H9 (cell line): Measurements from ENCODE around the gene FAM120A. TPM values are rescaled to one million over a fixed set of nuclear protein-coding genes. Genes with fewer than 3 reads are reported as not detected.
A peak's percentile ranks its signal among the peaks of the same experiment; 100 is the strongest.

Experiments
- DNase-seq: peaks from one replicate; pipeline ENCODE4 v3.0.0-alpha.2; 2017
- H2AFZ ChIP-seq: one replicate; pipeline ENCODE4 v1.6.1; 2013; ENCODE audit warnings: mild to moderate bottlenecking, low read length, control low read depth, moderate library complexity
- H2AK5ac ChIP-seq: 2 replicates; pipeline ENCODE4 v1.6.1; 2013; ENCODE audit warnings: low read length, control low read depth, mixed read lengths; ENCODE audit not compliant: insufficient read length
- H2BK120ac ChIP-seq: one replicate; pipeline ENCODE4 v1.6.1; 2013; ENCODE audit warnings: low read depth, mild to moderate bottlenecking, low read length, control low read depth, inconsistent platforms; ENCODE audit not compliant: poor library complexity, severe bottlenecking
- H2BK12ac ChIP-seq: 2 replicates; pipeline ENCODE4 v1.6.1; 2013; ENCODE audit warnings: low read length, control low read depth, mixed read lengths, low read depth; ENCODE audit not compliant: insufficient read length
- H2BK15ac ChIP-seq: 2 replicates; pipeline ENCODE4 v1.6.1; 2013; ENCODE audit warnings: low read depth, low read length, control low read depth
- H2BK20ac ChIP-seq: one replicate; pipeline ENCODE4 v1.6.1; 2013; ENCODE audit warnings: low read depth, mild to moderate bottlenecking, low read length, control low read depth, inconsistent platforms; ENCODE audit not compliant: poor library complexity, severe bottlenecking
- H2BK5ac ChIP-seq: 2 replicates; pipeline ENCODE4 v1.6.1; 2013; ENCODE audit warnings: low read length, control low read depth, mixed read lengths; ENCODE audit not compliant: insufficient read length
- H3K14ac ChIP-seq: 2 replicates; pipeline ENCODE4 v1.6.1; 2013; ENCODE audit warnings: low read length, control low read depth; ENCODE audit not compliant: insufficient read depth
- H3K18ac ChIP-seq: 2 replicates; pipeline ENCODE4 v1.6.1; 2013; ENCODE audit warnings: low read depth, mild to moderate bottlenecking, mixed read lengths, low read length, control low read depth; ENCODE audit not compliant: insufficient read length
- H3K23ac ChIP-seq: 2 replicates; pipeline ENCODE4 v1.6.1; 2013; ENCODE audit warnings: low read length, control low read depth, mixed read lengths, low read depth; ENCODE audit not compliant: insufficient read length
- H3K23me2 ChIP-seq: 2 replicates; pipeline ENCODE4 v1.6.1; 2013; ENCODE audit warnings: low read depth, mild to moderate bottlenecking, mixed read lengths, low read length, control low read depth; ENCODE audit not compliant: insufficient read length, poor library complexity, severe bottlenecking
- H3K27ac ChIP-seq: 2 replicates; pipeline ENCODE4 v1.5.1; 2013; ENCODE audit warnings: low read length, control low read depth, mixed read lengths, low read depth; ENCODE audit not compliant: insufficient read length
- H3K27me3 ChIP-seq: 2 replicates; pipeline ENCODE4 v1.6.1; 2013; ENCODE audit warnings: low read length, control low read depth, inconsistent platforms; ENCODE audit not compliant: insufficient read depth
- H3K4ac ChIP-seq: 2 replicates; pipeline ENCODE4 v1.6.1; 2013; ENCODE audit warnings: low read depth, mild to moderate bottlenecking, control low read depth, inconsistent platforms, low read length, moderate library complexity
- H3K4me1 ChIP-seq: 2 replicates; pipeline ENCODE4 v1.6.1; 2013; ENCODE audit warnings: low read length, control low read depth, inconsistent platforms; ENCODE audit not compliant: insufficient read depth
- H3K4me2 ChIP-seq: 2 replicates; pipeline ENCODE4 v1.6.1; 2013; ENCODE audit warnings: low read length, control low read depth, mixed read lengths; ENCODE audit not compliant: insufficient read length, insufficient read depth
- H3K56ac ChIP-seq: 2 replicates; pipeline ENCODE4 v1.6.1; 2013; ENCODE audit warnings: low read depth, mild to moderate bottlenecking, mixed read lengths, low read length, control low read depth; ENCODE audit not compliant: insufficient read length
- H3K79me1 ChIP-seq: 2 replicates; pipeline ENCODE4 v1.6.1; 2013; ENCODE audit warnings: low read depth, mild to moderate bottlenecking, moderate library complexity, low read length, control low read depth, inconsistent platforms; ENCODE audit not compliant: insufficient read depth, poor library complexity, severe bottlenecking
- H3K79me2 ChIP-seq: 2 replicates; pipeline ENCODE4 v1.6.1; 2013; ENCODE audit warnings: low read length, control low read depth, inconsistent platforms; ENCODE audit not compliant: insufficient read depth
- H3K9ac ChIP-seq: 2 replicates; pipeline ENCODE4 v1.6.1; 2013; ENCODE audit warnings: low read length, control low read depth, mixed read lengths; ENCODE audit not compliant: insufficient read length; ENCODE audit errors: extremely low read depth
- H3K9me3 ChIP-seq: one replicate; pipeline ENCODE4 v1.6.1; 2013; ENCODE audit warnings: low read depth, low read length, inconsistent platforms; ENCODE audit not compliant: control insufficient read depth
- H3T11ph ChIP-seq: one replicate; pipeline ENCODE4 v1.6.1; 2013; ENCODE audit warnings: mild to moderate bottlenecking, low read length, control low read depth, inconsistent platforms
- H4K20me1 ChIP-seq: one replicate; pipeline ENCODE4 v1.6.1; 2013; ENCODE audit not compliant: control insufficient read depth, insufficient read length, insufficient read depth
- H4K5ac ChIP-seq: 2 replicates; pipeline ENCODE4 v1.6.1; 2013; ENCODE audit warnings: low read depth, mild to moderate bottlenecking, mixed read lengths, low read length, control low read depth; ENCODE audit not compliant: insufficient read length
- H4K8ac ChIP-seq: replicated peaks from 2 replicates; pipeline ENCODE4 v1.6.1; 2013; ENCODE audit warnings: low read length, control low read depth, mixed read lengths, low read depth; ENCODE audit not compliant: insufficient read length
- H4K91ac ChIP-seq: 2 replicates; pipeline ENCODE4 v1.6.1; 2013; ENCODE audit warnings: low read depth, mild to moderate bottlenecking, moderate library complexity, mixed read lengths, low read length, control low read depth; ENCODE audit not compliant: insufficient read length
- H3K27ac Mint-ChIP-seq, 3 experiments: 2 replicates in 2 of 3; 3 replicates in 1 of 3; pipeline ENCODE4 v1.8.0; 2020 to 2021; ENCODE audit warnings: mixed read lengths in 3 of 3, mild to moderate bottlenecking in 1 of 3, moderate library complexity in 1 of 3
- H3K27me3 Mint-ChIP-seq: 2 replicates; pipeline ENCODE4 v1.8.0; 2021; ENCODE audit warnings: low read depth, mild to moderate bottlenecking, moderate library complexity, mixed read lengths
- H3K36me3 Mint-ChIP-seq, 3 experiments: 2 replicates in 2 of 3; 3 replicates in 1 of 3; pipeline ENCODE4 v1.8.0; 2020 to 2021; ENCODE audit warnings: low read depth in 3 of 3, mixed read lengths in 3 of 3; ENCODE audit not compliant: insufficient read depth in 1 of 3
- H3K4me1 Mint-ChIP-seq, 2 experiments: 2 replicates each; pipeline ENCODE4 v1.8.0; 2020; ENCODE audit warnings: mixed read lengths in 2 of 2
- H3K4me3 Mint-ChIP-seq, 2 experiments: 2 replicates in 1 of 2; 3 replicates in 1 of 2; pipeline ENCODE4 v1.8.0; 2020 to 2021; ENCODE audit warnings: mild to moderate bottlenecking in 2 of 2, mixed read lengths in 2 of 2, moderate library complexity in 1 of 2
- H3K9me3 Mint-ChIP-seq, 2 experiments: 2 replicates in 1 of 2; 3 replicates in 1 of 2; pipeline ENCODE4 v1.8.0; 2020; ENCODE audit warnings: mild to moderate bottlenecking in 2 of 2, mixed read lengths in 2 of 2, moderate library complexity in 1 of 2
- WGBS: extraction: QIAGEN DNeasy Blood & Tissue Kit; methylation state at CpG from one replicate; pipeline ENCODE4 v1.1.7; 2013; ENCODE audit warnings: missing lambda C conversion rate, low lambda C conversion rate, mixed read lengths; ENCODE audit not compliant: insufficient read length; ENCODE audit errors: extremely low coverage; 5-methylcytosine and 5-hydroxymethylcytosine counted together
- total RNA-seq: library from RNA; stranded (reverse); gene quantifications from 2 replicates; pipeline ENCODE4 v1.2.1, GENCODE V29; 2021
- TF ChIP-seq, protein P1 (sequence below): fragments of 200-600 bp; sonication (generic); conservative IDR thresholded peaks from 3 replicates; pipeline ENCODE4 v1.8.0; 2021; ENCODE audit warnings: antibody characterized with exemption, mild to moderate bottlenecking

The FAM120A gene
- total RNA-seq, 1 experiment from 2014 or later, result 57.7 TPM

DNA sequence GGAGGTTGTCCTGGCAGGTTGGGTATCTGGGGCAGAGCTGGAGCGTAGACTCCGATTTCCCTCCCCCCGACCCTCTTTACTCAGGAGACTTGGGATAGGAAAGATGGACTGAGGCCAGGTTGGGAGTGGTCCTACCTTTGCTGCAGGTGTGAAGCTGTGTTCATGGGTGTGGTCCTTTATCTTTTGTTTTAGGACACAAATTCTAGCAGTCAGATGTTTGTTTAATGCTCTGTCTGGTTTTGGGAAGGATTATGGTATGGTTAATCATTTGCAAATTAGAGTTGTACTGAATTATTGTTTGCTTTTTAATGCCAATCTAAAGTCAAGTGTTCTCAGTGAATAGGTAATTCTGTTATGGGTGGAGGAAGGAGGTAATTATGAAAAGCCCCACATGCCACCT, 16.0 kb downstream of the FAM120A start:
- Histone ChIP-seq H4K5ac (no peak overlapping the region), H2AFZ (no peak overlapping the region), H3K27ac (no peak overlapping the region), H3K56ac (no peak overlapping the region), H4K20me1 (no peaks in the 10 kb centered on the region), H3K4me1 (peaks cover 18% of the 10 kb centered on the region), H3K18ac (no peak overlapping the region), H2BK12ac (no peak overlapping the region), H3K79me2 (peaks cover 32% of the 10 kb centered on the region; the same call in 1 of the 2 replicates), H3K23ac (no peak overlapping the region), H3K14ac (peak overlapping the region; percentile 20; the same call in 1 of the 2 replicates), H3T11ph (no peak overlapping the region), H2BK5ac (no peak overlapping the region), H3K27me3 (no peaks in the 10 kb centered on the region), H3K79me1 (peaks cover 6% of the 10 kb centered on the region), H4K91ac (no peak overlapping the region), H2BK15ac (no peak overlapping the region), H3K4me2 (no peak overlapping the region), H2BK120ac (no peak overlapping the region), H4K8ac (no peak overlapping the region), H2BK20ac (no peak overlapping the region), H2AK5ac (no peak overlapping the region), H3K9me3 (no peaks in the 10 kb centered on the region), H3K4ac (no peak overlapping the region), H3K9ac (no peak overlapping the region), H3K23me2 (no peaks in the 10 kb centered on the region)
- TF ChIP-seq, protein P1, sequence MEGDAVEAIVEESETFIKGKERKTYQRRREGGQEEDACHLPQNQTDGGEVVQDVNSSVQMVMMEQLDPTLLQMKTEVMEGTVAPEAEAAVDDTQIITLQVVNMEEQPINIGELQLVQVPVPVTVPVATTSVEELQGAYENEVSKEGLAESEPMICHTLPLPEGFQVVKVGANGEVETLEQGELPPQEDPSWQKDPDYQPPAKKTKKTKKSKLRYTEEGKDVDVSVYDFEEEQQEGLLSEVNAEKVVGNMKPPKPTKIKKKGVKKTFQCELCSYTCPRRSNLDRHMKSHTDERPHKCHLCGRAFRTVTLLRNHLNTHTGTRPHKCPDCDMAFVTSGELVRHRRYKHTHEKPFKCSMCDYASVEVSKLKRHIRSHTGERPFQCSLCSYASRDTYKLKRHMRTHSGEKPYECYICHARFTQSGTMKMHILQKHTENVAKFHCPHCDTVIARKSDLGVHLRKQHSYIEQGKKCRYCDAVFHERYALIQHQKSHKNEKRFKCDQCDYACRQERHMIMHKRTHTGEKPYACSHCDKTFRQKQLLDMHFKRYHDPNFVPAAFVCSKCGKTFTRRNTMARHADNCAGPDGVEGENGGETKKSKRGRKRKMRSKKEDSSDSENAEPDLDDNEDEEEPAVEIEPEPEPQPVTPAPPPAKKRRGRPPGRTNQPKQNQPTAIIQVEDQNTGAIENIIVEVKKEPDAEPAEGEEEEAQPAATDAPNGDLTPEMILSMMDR, result no peak
- DNase-seq, result no peak
- peaks cover 7 to 16% (median 14%) of the 10 kb centered on the region in 3 experiments; a peak in 6 of 7 replicates for H3K36me3 Mint-ChIP-seq
- no peaks in the 10 kb centered on the region for H3K9me3 Mint-ChIP-seq
- H3K27me3 Mint-ChIP-seq, result no peaks in the 10 kb centered on the region
- H3K4me3 Mint-ChIP-seq, result peak overlapping the region in 1 of 2 experiments; percentile 10; a peak in 1 of 5 replicates
- WGBS, result no CpG with 5 or more reads among the region's 3 CpGs
- peak overlapping the region; percentile 28 to 42 (median 34); a peak in 4 of 7 replicates for H3K27ac Mint-ChIP-seq
- peaks cover 62 to 71% of the 10 kb centered on the region in 2 experiments for H3K4me1 Mint-ChIP-seq
